RWPE2 (cell line): ENCODE results near the gene AASDHPPT.

Experiments used
- ATAC-seq: fragments of 200-7000 bp; cut with Tn5 transposase; 3 replicates; pipeline ENCODE4 v1.9.1; 2021; ENCODE audit warnings: low read depth
- DNase-seq: peaks from one replicate; pipeline ENCODE4 v3.0.0-alpha.2; 2020; ENCODE audit warnings: low spot score
- H3K27ac ChIP-seq: fragments of 450-650 bp; 2 replicates; pipeline ENCODE4 v1.5.1; 2017; ENCODE audit warnings: mild to moderate bottlenecking; ENCODE audit not compliant: poor library complexity, severe bottlenecking
- H3K27me3 ChIP-seq: fragments of 250-450 bp; sonication (Bioruptor Pico); 2 replicates; pipeline ENCODE4 v1.5.1; 2021; ENCODE audit warnings: mild to moderate bottlenecking, moderate library complexity; ENCODE audit not compliant: insufficient read depth, poor library complexity, severe bottlenecking
- H3K36me3 ChIP-seq: fragments of 250-450 bp; sonication (Bioruptor Pico); 2 replicates; pipeline ENCODE4 v1.5.1; 2020; ENCODE audit warnings: low read depth, mild to moderate bottlenecking, moderate library complexity
- H3K4me1 ChIP-seq: fragments of 250-450 bp; sonication (Bioruptor Pico); 2 replicates; pipeline ENCODE4 v1.5.1; 2021; ENCODE audit warnings: mild to moderate bottlenecking, moderate library complexity; ENCODE audit not compliant: insufficient read depth, poor library complexity, severe bottlenecking
- H3K4me3 ChIP-seq: fragments of 250-450 bp; sonication (Bioruptor Pico); 2 replicates; pipeline ENCODE4 v1.5.1; 2021; ENCODE audit warnings: mild to moderate bottlenecking, moderate library complexity; ENCODE audit not compliant: severe bottlenecking
- H3K9me3 ChIP-seq: fragments of 250-450 bp; sonication (Bioruptor Pico); 2 replicates; pipeline ENCODE4 v1.5.1; 2021; ENCODE audit warnings: mild to moderate bottlenecking, moderate library complexity; ENCODE audit not compliant: severe bottlenecking
- CTCF ChIP-seq: fragments of 450-650 bp; IDR thresholded peaks from one replicate; pipeline ENCODE4 v1.5.1; 2017; ENCODE audit warnings: mild to moderate bottlenecking, moderate library complexity; ENCODE audit not compliant: poor library complexity, severe bottlenecking

Gene AASDHPPT

GRCh38 chr11:106082096-106082495, 4.6 kb downstream of the AASDHPPT start:
- DNase-seq (no peak), ATAC-seq (no peak)
- peaks cover 17% of the 10 kb centered on the region for H3K4me1 ChIP-seq
- H3K27me3 ChIP-seq = no peaks in the 10 kb centered on the region
- H3K4me3 ChIP-seq = no peak overlapping the region
- H3K27ac ChIP-seq = no peak overlapping the region
- H3K36me3 ChIP-seq = peaks cover 69% of the 10 kb centered on the region
- H3K9me3 ChIP-seq = no peaks in the 10 kb centered on the region
- TF ChIP-seq CTCF = no peak

- Histone ChIP-seq H3K4me3 (no peak overlapping the region), H3K27ac (no peak overlapping the region), H3K9me3 (no peaks in the 10 kb centered on the region), H3K27me3 (no peaks in the 10 kb centered on the region), H3K4me1 (peaks cover 40% of the 10 kb centered on the region), H3K36me3 (peaks cover 87% of the 10 kb centered on the region)
- no peak for TF ChIP-seq CTCF
- ATAC-seq (no peak), DNase-seq (no peak)
These were observed 8.7 kb downstream of the AASDHPPT start for GRCh38 chr11:106086135-106086534.

GRCh38 chr11:106086850-106087249, 9.4 kb downstream of the AASDHPPT start:
- DNase-seq (no peak), ATAC-seq (no peak)
- Histone ChIP-seq H3K4me1 (peaks cover 46% of the 10 kb centered on the region), H3K4me3 (no peak overlapping the region), H3K27ac (no peak overlapping the region), H3K36me3 (peaks cover 87% of the 10 kb centered on the region), H3K27me3 (no peaks in the 10 kb centered on the region), H3K9me3 (no peaks in the 10 kb centered on the region)
- no peak for TF ChIP-seq CTCF

GRCh38 chr11:106087815-106088435, 10.5 kb downstream of the AASDHPPT start:
- ATAC-seq (peak; percentile 61; the same call in 2 of the 3 replicates), DNase-seq (no peak)
- Histone ChIP-seq H3K27me3 (no peaks in the 10 kb centered on the region), H3K36me3 (peaks cover 88% of the 10 kb centered on the region), H3K9me3 (no peaks in the 10 kb centered on the region), H3K4me3 (no peak overlapping the region), H3K27ac (no peak overlapping the region), H3K4me1 (peaks cover 46% of the 10 kb centered on the region)
- peak; percentile 95 for TF ChIP-seq CTCF

GRCh38 chr11:106088896-106089295, 11.4 kb downstream of the AASDHPPT start:
- H3K9me3 ChIP-seq = no peaks in the 10 kb centered on the region
- no peak for ATAC-seq
- no peak overlapping the region for H3K4me3 ChIP-seq
- no peaks in the 10 kb centered on the region for H3K27me3 ChIP-seq
- TF ChIP-seq CTCF = no peak
- H3K27ac ChIP-seq = no peak overlapping the region
- DNase-seq = no peak
- peaks cover 49% of the 10 kb centered on the region for H3K4me1 ChIP-seq
- peaks cover 88% of the 10 kb centered on the region for H3K36me3 ChIP-seq
